ENCODE results near the gene GASK1A. TPM values are rescaled to one million over a fixed set of nuclear protein-coding genes. Genes with fewer than 3 reads are reported as not detected.

The GASK1A gene
- total RNA-seq, 1 donor from 2014 or later = 0.59 TPM

DNA sequence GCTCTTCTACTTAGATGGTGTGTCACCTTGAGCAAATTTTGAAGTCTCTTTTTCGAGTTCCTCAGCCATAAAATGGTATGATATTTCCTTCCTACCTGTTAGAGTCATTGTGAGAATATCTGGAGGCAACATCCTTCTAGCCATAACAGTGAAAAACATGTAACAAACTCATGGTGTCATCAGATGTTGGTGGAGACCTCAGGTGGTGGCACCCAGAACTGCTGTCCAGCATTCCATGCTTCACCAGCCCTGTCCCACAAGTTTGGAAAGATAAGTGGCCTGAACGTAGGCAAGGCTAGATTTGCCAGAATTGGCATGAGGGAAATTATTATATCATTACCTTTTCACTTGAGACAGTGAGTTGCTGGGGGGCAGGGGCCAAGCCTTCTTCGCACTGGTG, 30.4 kb downstream of the GASK1A start:
- no peak for ATAC-seq
- DNase-seq = no peak
- intact Hi-C loops (cut with micrococcal nuclease) = no loop called here

- ATAC-seq = no peak
- intact Hi-C loops (cut with micrococcal nuclease) = no loop called here
Observed at GRCh38 chr3:43010638-43011037, 31.5 kb downstream of the GASK1A start.

DNA sequence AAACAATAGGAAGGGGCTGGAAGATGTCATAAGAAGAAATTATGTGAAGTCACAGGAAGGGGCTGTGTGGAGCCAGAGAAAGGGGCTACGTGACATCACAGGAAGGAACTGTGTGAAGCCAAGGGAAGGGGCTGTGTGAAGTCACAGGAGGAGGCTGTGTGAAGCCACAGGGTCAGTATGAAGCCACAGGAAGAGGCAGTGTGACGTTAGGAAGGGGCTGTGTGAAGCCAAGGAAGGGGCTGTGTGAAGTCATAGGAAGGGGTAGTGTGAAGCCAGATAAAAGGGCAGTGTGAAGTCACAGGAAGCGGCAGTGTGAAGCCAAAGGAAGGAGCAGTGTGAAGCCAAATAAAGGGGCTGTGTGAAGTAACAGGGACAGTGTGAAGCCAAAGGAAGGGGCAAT, 32.5 kb downstream of the GASK1A start:
- no peak for DNase-seq
- intact Hi-C loops (cut with micrococcal nuclease) = no loop called here
- ATAC-seq = no peak

More at GRCh38 chr3:43010638-43011037, 31.5 kb downstream of the GASK1A start:
- no peak for DNase-seq

GRCh38 chr3:43012174-43012573, 33.1 kb downstream of the GASK1A start:
- no peak for ATAC-seq
- intact Hi-C loops (cut with micrococcal nuclease) = no loop called here
- DNase-seq = no peak

DNA sequence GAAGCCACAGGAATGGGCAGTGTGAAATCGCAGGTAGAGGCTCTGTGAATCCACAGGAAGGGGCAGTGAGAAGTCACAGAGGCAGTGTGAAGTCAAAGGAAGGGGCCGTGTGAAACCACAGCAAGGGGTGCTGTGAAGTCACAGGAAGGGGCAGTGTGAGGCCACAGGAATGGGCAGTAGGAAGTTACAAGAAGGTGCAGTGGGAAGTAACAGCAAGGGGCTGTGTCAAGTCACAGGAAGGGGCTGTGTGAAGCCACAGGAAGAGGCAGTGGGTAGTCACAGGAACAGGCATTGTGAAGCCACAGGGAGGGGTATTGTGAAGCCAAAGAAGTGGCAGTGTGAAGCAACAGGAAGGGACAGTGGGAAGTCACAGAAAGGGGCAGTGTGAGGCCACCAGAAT, 34.1 kb downstream of the GASK1A start:
- DNase-seq = no peak
- intact Hi-C loops (cut with micrococcal nuclease) = no loop called here
- ATAC-seq = no peak

DNA sequence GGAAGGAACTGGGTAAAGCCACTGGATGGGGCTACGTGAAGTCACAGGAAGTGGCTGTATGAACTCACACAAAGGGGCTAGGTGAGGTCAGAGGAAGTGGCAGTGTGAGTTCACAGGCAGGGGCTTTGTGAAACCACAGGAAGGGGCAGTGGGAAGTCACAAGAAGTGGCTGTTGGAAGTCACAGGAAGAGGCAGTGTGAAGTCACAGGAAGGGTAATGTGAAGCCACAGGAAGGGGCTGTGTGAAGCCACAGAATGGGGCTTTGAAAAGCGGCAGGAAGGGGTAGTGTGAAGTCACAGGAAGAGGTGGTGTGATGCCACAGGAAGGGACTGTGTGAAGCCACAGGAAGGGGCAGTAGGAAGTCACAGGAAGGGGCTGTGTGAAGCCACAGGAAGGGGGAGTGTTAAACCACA, 34.6 kb downstream of the GASK1A start:
- no peak for ATAC-seq
- no peak for DNase-seq
- intact Hi-C loops (cut with micrococcal nuclease) = no loop called here

DNA sequence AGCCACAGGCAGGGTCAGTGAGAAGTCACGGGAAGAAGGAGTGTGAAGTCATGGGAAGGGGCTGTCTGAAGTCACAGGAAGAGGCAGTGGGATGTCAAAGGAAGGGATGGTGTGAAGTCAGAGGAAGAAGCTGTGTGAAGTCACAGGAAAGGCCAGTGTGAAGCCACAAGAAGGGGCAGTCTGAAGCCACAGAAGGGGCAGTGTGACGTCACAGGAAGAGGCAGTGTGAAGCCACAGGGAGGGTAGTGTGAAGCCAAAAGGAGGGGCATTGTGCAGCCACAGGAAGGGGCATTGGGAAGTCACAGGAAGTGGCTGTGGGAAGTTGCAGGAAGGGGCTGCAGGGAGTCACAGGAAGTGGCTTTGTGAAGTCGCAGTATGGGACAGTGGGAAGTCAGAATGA, 35.1 kb downstream of the GASK1A start:
- no peak for ATAC-seq
- intact Hi-C loops (cut with micrococcal nuclease) = no loop called here
- no peak for DNase-seq

DNA sequence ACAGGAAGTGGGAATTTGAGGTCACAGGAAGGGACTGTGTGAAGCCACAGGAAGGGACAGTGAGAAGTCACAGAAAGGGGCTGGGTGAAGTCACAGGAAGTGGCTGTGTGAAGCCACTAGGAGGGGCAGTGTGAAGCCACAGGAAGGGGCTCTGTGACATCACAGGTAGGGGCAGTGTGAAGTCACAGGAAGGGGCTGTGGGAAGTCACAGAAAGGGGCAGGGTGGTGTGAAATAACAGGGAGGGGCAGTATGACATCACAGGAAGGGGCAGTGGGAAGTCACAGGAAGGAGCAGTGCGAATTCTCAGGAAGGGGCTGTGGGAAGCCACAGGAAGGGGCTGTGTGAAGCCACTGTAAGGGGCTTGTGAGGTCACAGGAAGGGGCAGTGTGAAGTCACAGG, 35.8 kb downstream of the GASK1A start:
- ATAC-seq (no peak), DNase-seq (no peak)
- intact Hi-C loops (cut with micrococcal nuclease) = no loop called here

DNA sequence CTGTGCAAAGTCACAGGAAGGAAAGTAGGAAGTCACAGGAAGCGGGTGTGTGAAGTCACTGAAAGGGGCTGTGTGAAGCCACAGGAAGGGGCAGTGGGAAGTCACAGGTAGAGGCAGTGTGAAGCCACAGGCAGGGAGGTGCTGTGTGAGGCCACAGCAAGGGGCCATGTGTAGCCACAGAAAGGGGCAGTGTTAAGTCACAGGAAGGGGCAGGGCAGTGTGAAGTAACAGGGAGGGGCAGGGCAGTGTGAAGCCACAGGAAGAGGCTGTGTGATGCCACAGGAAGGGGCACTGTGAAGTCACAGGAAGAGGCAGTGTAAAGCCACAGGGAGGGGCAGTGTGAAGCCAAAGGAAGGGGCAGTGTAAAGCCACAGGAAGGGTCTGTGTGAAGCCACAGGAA, 36.5 kb downstream of the GASK1A start:
- intact Hi-C loops (cut with micrococcal nuclease) = no loop called here
- no peak for DNase-seq
- ATAC-seq = no peak

DNA sequence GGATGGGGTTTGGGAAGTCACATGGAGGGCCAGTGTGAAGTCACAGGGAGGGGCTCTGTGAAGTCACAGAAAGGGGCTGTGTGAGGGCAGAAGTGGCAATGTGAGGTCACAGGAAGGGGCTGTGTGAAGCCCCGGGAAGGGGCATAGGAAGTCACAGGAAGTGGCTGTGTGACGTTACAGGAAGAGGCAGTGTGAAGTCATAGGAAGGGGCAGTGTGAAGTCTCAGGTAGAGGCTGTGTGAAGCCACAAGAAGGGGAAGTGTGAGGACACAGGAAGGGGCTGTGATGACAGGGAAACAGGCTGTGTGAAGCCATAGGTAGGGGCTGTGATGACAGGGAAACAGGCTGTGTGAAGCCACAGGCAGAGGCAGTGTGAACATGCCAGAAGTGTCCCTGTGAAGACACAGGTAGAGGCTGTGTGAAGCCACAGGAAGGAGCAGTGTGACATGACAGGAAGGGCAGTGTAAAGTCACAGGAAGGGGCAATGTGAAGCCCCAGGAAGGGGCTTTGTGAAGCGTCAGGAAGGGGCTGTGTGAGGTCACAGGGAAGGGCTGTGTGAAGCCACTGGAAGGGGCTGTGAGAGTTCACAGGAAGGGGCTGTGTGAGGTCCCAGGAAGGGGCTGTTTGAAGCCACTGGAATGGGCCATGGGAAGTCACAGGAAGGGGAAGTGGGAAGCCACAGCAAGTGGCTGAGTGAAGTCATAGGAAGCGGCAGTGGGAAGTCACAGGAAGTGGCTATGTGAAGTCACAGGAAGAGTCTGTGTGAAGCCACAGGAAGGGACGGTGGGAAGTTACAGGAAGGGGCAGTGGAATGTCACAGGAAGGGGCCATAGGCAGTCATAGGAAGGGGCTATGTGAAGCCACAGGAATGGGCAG, 37.1 kb downstream of the GASK1A start:
- no peak for ATAC-seq
- intact Hi-C loops (cut with micrococcal nuclease) = no loop called here
- no peak for DNase-seq

DNA sequence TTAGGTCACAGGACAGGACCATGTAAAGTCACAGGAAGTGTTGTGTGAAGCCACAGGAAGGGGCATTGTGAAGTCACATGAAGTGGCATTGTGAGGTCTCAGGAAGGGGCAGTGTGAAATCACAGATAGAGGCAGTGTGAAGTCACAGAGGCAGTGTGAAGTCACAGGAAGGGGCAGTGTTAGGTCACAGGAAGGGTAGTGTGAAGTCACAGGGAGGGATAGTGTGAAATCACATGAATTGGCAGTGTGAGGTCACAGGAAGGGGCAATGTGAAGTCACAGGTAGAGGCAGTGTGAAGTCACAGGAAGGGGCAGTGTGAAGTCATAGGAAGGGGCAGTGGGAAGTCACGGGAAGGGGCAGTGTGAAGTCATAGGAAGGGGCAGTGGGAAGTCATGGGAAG, 37.9 kb downstream of the GASK1A start:
- no peak for ATAC-seq
- no peak for DNase-seq
- intact Hi-C loops (cut with micrococcal nuclease) = no loop called here

DNA sequence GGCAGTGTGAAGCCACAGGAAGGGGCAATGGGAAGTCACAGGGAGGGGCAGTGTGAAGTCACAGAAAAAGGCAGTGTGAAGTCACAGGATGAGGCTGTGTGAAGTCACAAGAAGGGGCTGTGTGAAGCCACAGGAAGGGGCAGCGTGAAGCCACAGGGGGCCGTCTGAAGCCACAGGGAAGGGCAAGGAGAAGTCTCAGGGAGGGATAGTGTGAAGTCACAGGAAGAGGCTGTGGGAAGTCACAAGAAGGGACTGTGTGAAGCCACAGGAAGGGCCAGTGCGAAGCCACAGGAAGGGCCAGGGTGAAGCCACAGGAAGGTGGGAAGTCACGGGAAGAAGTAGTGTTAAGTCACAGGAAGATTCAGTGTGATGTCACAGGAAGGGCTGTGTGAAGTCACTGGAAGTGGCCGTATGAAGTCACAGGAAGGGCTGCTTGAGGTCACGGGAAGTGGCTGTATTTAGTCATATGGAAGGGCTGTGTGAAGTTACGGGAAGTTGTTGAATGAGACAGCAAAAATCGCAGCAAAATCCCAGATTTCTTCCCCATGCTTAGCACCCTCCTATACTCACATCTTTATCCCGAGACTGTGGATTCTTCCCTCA, 38.6 kb downstream of the GASK1A start:
- intact Hi-C loops (cut with micrococcal nuclease) = no loop called here
- ATAC-seq = no peak
- DNase-seq = no peak

DNA sequence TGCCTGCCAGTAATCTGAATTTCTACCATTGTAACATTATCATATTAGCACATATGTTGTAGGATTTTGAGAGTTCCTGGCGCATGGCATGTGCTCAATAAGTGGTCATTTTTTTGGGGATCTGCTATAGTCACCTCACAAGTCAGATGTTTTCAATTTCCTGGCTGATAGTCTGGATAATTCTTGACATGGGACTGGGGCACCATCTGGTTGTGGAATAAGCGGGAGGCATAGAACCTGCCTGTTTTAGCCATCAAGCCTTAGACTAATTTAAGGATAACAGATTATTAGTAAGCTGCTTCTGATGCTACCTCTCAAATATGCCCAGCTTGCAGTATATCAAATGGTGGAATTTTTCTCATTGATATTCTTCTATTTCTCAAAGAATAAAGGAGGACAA, 39.1 kb downstream of the GASK1A start:
- intact Hi-C loops (cut with micrococcal nuclease) = no loop called here
- no peak for DNase-seq
- no peak for ATAC-seq

GRCh38 chr3:43019006-43019809, 40.1 kb downstream of the GASK1A start:
- no peak for DNase-seq

GRCh38 chr3:43019826-43020225, 40.7 kb downstream of the GASK1A start:
- no peak for DNase-seq
- no peak for ATAC-seq
- intact Hi-C loops (cut with micrococcal nuclease) = no loop called here

More at GRCh38 chr3:43019006-43019809, 40.1 kb downstream of the GASK1A start:
- ATAC-seq = no peak
- intact Hi-C loops (cut with micrococcal nuclease) = no loop called here

GRCh38 chr3:43021186-43021585, 42.1 kb downstream of the GASK1A start:
- DNase-seq = no peak
- no peak for ATAC-seq
- intact Hi-C loops (cut with micrococcal nuclease) = no loop called here

GRCh38 chr3:43022121-43022520, 43.0 kb downstream of the GASK1A start:
- ATAC-seq = no peak
- intact Hi-C loops (cut with micrococcal nuclease) = no loop called here
- no peak for DNase-seq

- ATAC-seq = no peak
- intact Hi-C loops (cut with micrococcal nuclease) = no loop called here
- no peak for DNase-seq
Observed at GRCh38 chr3:43023066-43023465, 44.0 kb downstream of the GASK1A start.

DNA sequence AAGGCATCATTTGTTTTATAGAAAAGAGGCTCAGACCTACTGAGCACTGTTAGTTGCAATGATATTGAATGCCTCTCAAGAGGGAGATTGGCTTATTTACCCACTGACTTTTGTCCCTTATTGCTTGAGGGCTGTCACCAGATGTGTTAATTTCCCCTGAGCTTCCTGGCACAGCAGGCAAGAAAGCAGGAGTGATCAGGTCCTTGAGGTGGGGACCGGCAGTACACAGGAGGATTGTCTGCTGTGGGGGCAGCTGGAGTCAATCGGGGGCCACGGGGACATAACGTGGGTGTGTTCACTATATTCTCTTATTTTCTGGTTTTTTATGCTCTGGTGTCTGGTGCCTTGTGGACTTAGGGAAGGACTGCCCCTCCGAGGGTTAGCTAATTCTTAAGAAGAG, 44.6 kb downstream of the GASK1A start:
- intact Hi-C loops (cut with micrococcal nuclease) = no loop called here
- ATAC-seq (no peak), DNase-seq (no peak)

GRCh38 chr3:43024181-43024885, 45.2 kb downstream of the GASK1A start:
- DNase-seq = no peak
- intact Hi-C loops (cut with micrococcal nuclease) = no loop called here
- no peak for ATAC-seq
